Pancreas (tissue), 10 donors: ENCODE data around the gene STIM2. TPM values are rescaled to one million over a fixed set of nuclear protein-coding genes. Genes with fewer than 3 reads are reported as not detected.
"Not testable (repeated sequence)": the region's sequence is repeated elsewhere in the genome, so short reads cannot be mapped to it uniquely, and the experiment has no call there.

Experiments
- ATAC-seq, 4 donors: fragments of 200-7000 bp; cut with Tn5 transposase; one replicate each; pipeline versions ENCODE4 v1.8.0 to v1.9.1; 2020; ENCODE audit warnings: mild to moderate bottlenecking in 4 of 4, moderate library complexity in 4 of 4
- DNase-seq, 6 donors: peaks; one replicate each; pipeline ENCODE4 v3.0.0-alpha.2; 2020
- FAIRE-seq: peaks from 2 replicates; lab custom pipeline; 2012; peaks lifted over from hg19 to GRCh38; lab: Jason Lieb, UNC
- H3K27ac ChIP-seq, 4 donors: fragments of 200-600 bp; sonication (generic); 1 replicate in 3 of 4; 2 replicates in 1 of 4; pipeline versions ENCODE4 v1.5.0 to v1.8.0; 2020
- H3K27me3 ChIP-seq, 4 donors: fragments of 200-600 bp; one replicate each; pipeline ENCODE4 v1.8.0; 2021
- H3K36me3 ChIP-seq, 3 donors: fragments of 200-600 bp; sonication (generic) in 1 of 3; one replicate each; pipeline versions ENCODE4 v1.5.0 to v1.8.0; 2020 to 2021
- H3K4me1 ChIP-seq, 3 donors: fragments of 200-600 bp; one replicate each; pipeline ENCODE4 v1.8.0; 2021
- H3K4me3 ChIP-seq, 4 donors: fragments of 200-600 bp; sonication (generic) in 2 of 4; one replicate each; pipeline versions ENCODE4 v1.5.0 to v1.8.0; 2020 to 2021
- H3K9me3 ChIP-seq, 4 donors: fragments of 200-600 bp; one replicate each; pipeline ENCODE4 v1.8.0; 2021
- WGBS, 2 donors: extraction: QIAGEN DNeasy Blood & Tissue Kit; methylation state at CpG; one replicate each; pipeline ENCODE4 v1.1.7; 2013; 5-methylcytosine and 5-hydroxymethylcytosine counted together
- intact Hi-C, 3 donors: fragments of 100-400 bp; cut with DNase I; formaldehyde crosslinking; loops; one replicate each; pipeline versions ENCODE4 v1.11.1 to v1.14.2; 2022
- polyA plus RNA-seq, 2 donors: library from polyadenylated mRNA; stranded (reverse); fragments of 200-250 nt; gene quantifications; one replicate each; pipeline ENCODE4 v1.2.3, GENCODE V29; 2013
- total RNA-seq, 6 donors: library from RNA; stranded (reverse); fragmentation: NEBNext Ultra II Directional in 4 of 6; extraction: Animal tissue kit (Norgen Biotek cat#: 25700) in 4 of 6; gene quantifications; one replicate each; pipeline versions ENCODE4 v1.2.1 to v1.2.4, GENCODE V29; 2021 to 2023
- TF ChIP-seq, protein P1 (sequence below), 4 donors: fragments of 200-600 bp; sonication (generic) in 3 of 4; IDR thresholded peaks; one replicate each; pipeline versions ENCODE4 v1.5.0 to v1.8.0; 2021; ENCODE audit warnings: antibody characterized with exemption in 4 of 4
- donor health status: healthy with polysubstance abuse.
- donor health status: DM: no; HTN: no; CAD: no; lungs with moderate emphysema.
- donor health status: DM: no; HTN: no; CAD: no.
- donor health status: control.
- donor health status: control.
- donor health status: Bipolar disorder and iron deficiency.
- donor health status: DM: yes; HTN: yes; CAD: no.
- donor health status: DM: no; HTN: no; CAD: no.
- donor health status: DM: no; HTN: no; CAD: no.
- donor health status: DM: yes; HTN: yes; CAD: no.

The STIM2 gene
- total and polyA plus RNA-seq, 8 donors = 7.6 to 18.7 (median 12.6) TPM

DNA sequence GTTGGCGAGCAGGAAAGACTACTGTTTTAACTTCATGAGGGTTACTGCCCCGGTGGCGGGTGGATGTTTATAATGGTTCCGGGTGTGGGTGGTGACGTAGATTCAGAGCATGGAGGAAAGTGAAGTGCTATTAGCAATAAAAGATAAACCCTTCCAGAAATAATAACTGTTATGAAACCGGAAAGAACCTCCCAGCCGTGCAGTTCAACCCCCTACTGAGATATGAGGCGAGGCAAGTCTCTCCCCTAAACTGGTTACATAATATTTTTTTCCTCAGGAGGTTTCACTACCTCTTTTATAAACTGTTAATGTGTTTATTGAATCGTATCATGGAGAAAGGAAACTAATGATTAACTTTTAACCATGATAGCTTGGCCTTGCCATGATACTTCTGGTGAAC lies 33.9 kb upstream of the STIM2 start:
- FAIRE-seq = no peak
- WGBS, 2 donors = 5 to 6% methylated on average over 9 of the region's 9 CpGs
- no peaks in the 10 kb centered on the region for H3K36me3 ChIP-seq
- peak; percentile 61 to 73 (median 68) for ATAC-seq
- H3K4me1 ChIP-seq = peaks cover 9 to 37% (median 33%) of the 10 kb centered on the region in 3 donors
- peak in 5 of 6 donors; percentile 40 to 72 (median 59) for DNase-seq
- H3K4me3 ChIP-seq = no peak overlapping the region
- no peaks in the 10 kb centered on the region for H3K27me3 ChIP-seq
- intact Hi-C loops = no loop called here
- H3K27ac ChIP-seq = peak overlapping the region; percentile 44 to 67 (median 54)
- TF ChIP-seq, protein P1, sequence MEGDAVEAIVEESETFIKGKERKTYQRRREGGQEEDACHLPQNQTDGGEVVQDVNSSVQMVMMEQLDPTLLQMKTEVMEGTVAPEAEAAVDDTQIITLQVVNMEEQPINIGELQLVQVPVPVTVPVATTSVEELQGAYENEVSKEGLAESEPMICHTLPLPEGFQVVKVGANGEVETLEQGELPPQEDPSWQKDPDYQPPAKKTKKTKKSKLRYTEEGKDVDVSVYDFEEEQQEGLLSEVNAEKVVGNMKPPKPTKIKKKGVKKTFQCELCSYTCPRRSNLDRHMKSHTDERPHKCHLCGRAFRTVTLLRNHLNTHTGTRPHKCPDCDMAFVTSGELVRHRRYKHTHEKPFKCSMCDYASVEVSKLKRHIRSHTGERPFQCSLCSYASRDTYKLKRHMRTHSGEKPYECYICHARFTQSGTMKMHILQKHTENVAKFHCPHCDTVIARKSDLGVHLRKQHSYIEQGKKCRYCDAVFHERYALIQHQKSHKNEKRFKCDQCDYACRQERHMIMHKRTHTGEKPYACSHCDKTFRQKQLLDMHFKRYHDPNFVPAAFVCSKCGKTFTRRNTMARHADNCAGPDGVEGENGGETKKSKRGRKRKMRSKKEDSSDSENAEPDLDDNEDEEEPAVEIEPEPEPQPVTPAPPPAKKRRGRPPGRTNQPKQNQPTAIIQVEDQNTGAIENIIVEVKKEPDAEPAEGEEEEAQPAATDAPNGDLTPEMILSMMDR (IDR thresholded peaks at IDR 0.05) = no peak
- no peaks in the 10 kb centered on the region for H3K9me3 ChIP-seq

DNA sequence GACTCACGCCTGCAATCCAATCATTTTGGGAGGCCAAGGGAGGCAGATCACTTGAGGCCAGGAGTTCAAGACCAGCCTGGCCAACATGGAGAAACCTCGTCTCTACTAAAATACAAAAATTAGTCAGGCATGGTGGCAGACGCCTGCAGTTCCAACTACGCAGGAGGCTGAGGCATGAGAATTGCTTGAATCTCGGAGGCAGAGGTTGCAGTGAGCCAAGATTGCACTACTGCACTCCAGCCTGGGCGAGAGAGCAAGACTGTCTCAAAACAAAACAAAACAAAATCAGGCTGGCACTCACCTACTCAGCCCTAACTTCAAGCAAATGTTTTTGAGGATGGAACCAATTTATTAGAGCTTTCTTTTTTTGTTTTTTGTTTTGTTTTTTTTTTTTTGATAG lies 33.3 kb upstream of the STIM2 start:
- FAIRE-seq, DNase-seq, H3K36me3 ChIP-seq, H3K9me3 ChIP-seq, H3K4me3 ChIP-seq, ATAC-seq, H3K27me3 ChIP-seq, intact Hi-C loops: not testable (repeated sequence)
- peaks cover 9 to 37% (median 33%) of the 10 kb centered on the region in 3 donors for H3K4me1 ChIP-seq
- WGBS, 2 donors = 76 to 85% methylated on average over 6 of the region's 6 CpGs
- H3K27ac ChIP-seq = peak overlapping the region; percentile 44 to 67 (median 54)

DNA sequence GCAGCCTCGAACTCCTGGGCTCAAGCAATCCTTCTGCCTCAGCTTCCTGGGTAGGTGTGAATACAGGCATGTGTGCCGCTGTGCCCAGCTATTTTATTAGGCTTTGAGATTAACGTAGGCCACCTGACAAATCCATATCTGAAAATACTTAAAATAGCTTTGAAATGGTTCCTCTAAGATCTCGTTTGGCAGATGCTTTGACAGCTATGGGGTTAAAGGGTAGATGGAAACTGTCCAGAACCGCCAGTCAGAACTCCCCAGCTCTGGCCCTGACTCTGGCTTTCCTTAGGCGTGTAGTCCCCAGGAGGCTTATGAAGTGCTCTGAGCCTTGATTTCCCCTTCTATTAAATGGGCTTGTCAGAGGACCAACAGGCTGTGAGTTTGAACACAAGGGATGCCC lies 32.8 kb upstream of the STIM2 start:
- no peaks in the 10 kb centered on the region for H3K9me3 ChIP-seq
- peak; percentile 49 to 72 (median 70) for ATAC-seq
- H3K27me3 ChIP-seq = no peaks in the 10 kb centered on the region
- TF ChIP-seq, protein P1 (IDR thresholded peaks at IDR 0.05) = no peak
- H3K4me3 ChIP-seq = no peak overlapping the region
- peak in 3 of 6 donors; percentile 18 to 56 (median 49) for DNase-seq
- FAIRE-seq = no peak
- peaks cover 9 to 37% (median 33%) of the 10 kb centered on the region in 3 donors for H3K4me1 ChIP-seq
- intact Hi-C loops = no loop called here
- H3K36me3 ChIP-seq = no peaks in the 10 kb centered on the region
- H3K27ac ChIP-seq = peak overlapping the region in 3 of 4 donors; percentile 48 to 67 (median 59)
- WGBS, 2 donors = 25 to 26% methylated on average over 6 of the region's 6 CpGs

DNA sequence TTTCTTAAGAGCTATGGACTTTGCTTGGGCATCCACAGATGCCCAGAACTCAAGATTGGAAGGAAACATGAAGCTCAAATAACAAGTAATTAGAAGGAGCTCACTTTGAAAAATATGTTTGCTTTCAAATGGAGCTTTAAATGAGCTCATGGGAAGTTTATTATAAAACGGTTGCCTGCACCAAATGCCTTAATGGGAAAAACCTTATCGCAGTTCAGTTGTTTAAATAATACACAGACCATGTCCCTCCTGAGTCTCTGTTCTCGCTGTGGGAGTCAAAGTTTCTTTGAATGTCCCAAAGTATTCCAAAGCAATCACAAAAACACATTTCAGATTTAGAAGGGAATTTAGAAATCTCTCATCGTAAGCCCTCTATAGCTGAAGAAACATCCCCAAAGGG lies 31.6 kb upstream of the STIM2 start:
- peak overlapping the region; percentile 43 to 67 (median 54) for H3K27ac ChIP-seq
- TF ChIP-seq, protein P1 (IDR thresholded peaks at IDR 0.05) = no peak
- H3K27me3 ChIP-seq = no peaks in the 10 kb centered on the region
- peaks cover 9 to 37% (median 33%) of the 10 kb centered on the region in 3 donors for H3K4me1 ChIP-seq
- FAIRE-seq (no peak), DNase-seq (peak in 1 of 6 donors; percentile 23), ATAC-seq (peak; percentile 66 to 73 (median 70))
- H3K4me3 ChIP-seq = no peak overlapping the region
- no peaks in the 10 kb centered on the region for H3K9me3 ChIP-seq
- 19 to 20% methylated on average over 4 of the region's 4 CpGs for WGBS, 2 donors
- intact Hi-C loops = no loop called here
- no peaks in the 10 kb centered on the region for H3K36me3 ChIP-seq

DNA sequence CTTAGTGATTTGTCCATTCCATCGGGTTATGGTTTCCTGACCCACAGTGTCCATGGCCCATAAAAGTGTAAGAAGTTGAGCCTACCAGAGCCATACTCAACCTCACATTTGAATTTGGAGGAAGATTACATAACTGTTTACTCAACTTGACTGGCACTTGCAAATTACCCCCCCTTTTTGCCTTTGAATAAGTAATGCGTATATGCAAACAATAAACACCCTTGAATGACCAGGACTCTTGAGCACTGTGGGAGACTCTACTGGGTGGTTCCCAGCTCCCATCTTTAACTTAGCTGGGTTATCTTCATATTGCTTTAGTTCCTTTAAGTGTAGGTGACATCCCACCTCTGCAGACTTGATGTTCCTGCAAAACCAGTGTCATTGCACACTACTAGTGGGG lies 30.6 kb upstream of the STIM2 start:
- no peaks in the 10 kb centered on the region for H3K9me3 ChIP-seq
- no peaks in the 10 kb centered on the region for H3K27me3 ChIP-seq
- peaks cover 9 to 37% (median 33%) of the 10 kb centered on the region in 3 donors for H3K4me1 ChIP-seq
- H3K36me3 ChIP-seq = no peaks in the 10 kb centered on the region
- H3K27ac ChIP-seq = peak overlapping the region in 3 of 4 donors; percentile 48 to 67 (median 59)
- FAIRE-seq = no peak
- TF ChIP-seq, protein P1 (IDR thresholded peaks at IDR 0.05) = no peak
- intact Hi-C loops = no loop called here
- 73 to 83% methylated on average over 2 of the region's 2 CpGs for WGBS, 2 donors
- ATAC-seq = no peak
- no peak for DNase-seq
- H3K4me3 ChIP-seq = no peak overlapping the region
